ENCODE results near the gene H2BK1.

H2BK1 gene

GRCh38 chr7:151208253-151208862, 1.9 kb downstream of the H2BK1 start:
- DNase-seq = no peak
- in situ Hi-C loops (cut with HindIII; ENCODE audit: low pct_ligation_motif_present, low pct_unique_long_range_greater_than_20kb, low sequenced_read_pairs) = loop anchor here (5.0 kb wide), 1 partner anchor 61 kb away; no protein-coding TSS in a partner anchor

GRCh38 chr7:151207804-151208203, 2.5 kb downstream of the H2BK1 start:
- no peak for DNase-seq
- in situ Hi-C loops (cut with HindIII; ENCODE audit: low pct_ligation_motif_present, low pct_unique_long_range_greater_than_20kb, low sequenced_read_pairs) = loop anchor here (5.0 kb wide), 1 partner anchor 61 kb away; no protein-coding TSS in a partner anchor

- DNase-seq = no peak
- in situ Hi-C loops (cut with HindIII; ENCODE audit: low pct_ligation_motif_present, low pct_unique_long_range_greater_than_20kb, low sequenced_read_pairs) = loop anchor here (5.0 kb wide), 1 partner anchor 60 kb away; no protein-coding TSS in a partner anchor
Measured at GRCh38 chr7:151207315-151207714, 3.0 kb downstream of the H2BK1 start.

- DNase-seq = no peak
Measured at GRCh38 chr7:151206914-151207313, 3.4 kb downstream of the H2BK1 start.

GRCh38 chr7:151205730-151206129, 4.6 kb downstream of the H2BK1 start:
- in situ Hi-C loops (cut with HindIII; ENCODE audit: low pct_ligation_motif_present, low pct_unique_long_range_greater_than_20kb, low sequenced_read_pairs) = loop anchor here (5.0 kb wide), 1 partner anchor 58 kb away; no protein-coding TSS in a partner anchor
- no peak for DNase-seq

More at GRCh38 chr7:151206914-151207313, 3.4 kb downstream of the H2BK1 start:
- in situ Hi-C loops (cut with HindIII; ENCODE audit: low pct_ligation_motif_present, low pct_unique_long_range_greater_than_20kb, low sequenced_read_pairs) = loop anchor here (5.0 kb wide), 1 partner anchor 60 kb away; no protein-coding TSS in a partner anchor

GRCh38 chr7:151204383-151205032, 5.8 kb downstream of the H2BK1 start:
- in situ Hi-C loops (cut with HindIII; ENCODE audit: low pct_ligation_motif_present, low pct_unique_long_range_greater_than_20kb, low sequenced_read_pairs) = loop anchor here (5.0 kb wide), 1 partner anchor 57 kb away; no protein-coding TSS in a partner anchor
- no peak for DNase-seq

GRCh38 chr7:151202836-151203235, 7.5 kb downstream of the H2BK1 start:
- in situ Hi-C loops (cut with HindIII; ENCODE audit: low pct_ligation_motif_present, low pct_unique_long_range_greater_than_20kb, low sequenced_read_pairs) = no loop called here
- no peak for DNase-seq

- DNase-seq = no peak
- in situ Hi-C loops (cut with HindIII; ENCODE audit: low pct_ligation_motif_present, low pct_unique_long_range_greater_than_20kb, low sequenced_read_pairs) = no loop called here
Measured at GRCh38 chr7:151201751-151202150, 8.5 kb downstream of the H2BK1 start.

GRCh38 chr7:151201344-151201743, 8.9 kb downstream of the H2BK1 start:
- in situ Hi-C loops (cut with HindIII; ENCODE audit: low pct_ligation_motif_present, low pct_unique_long_range_greater_than_20kb, low sequenced_read_pairs) = no loop called here
- DNase-seq = no peak

GRCh38 chr7:151198945-151199848, 11.1 kb downstream of the H2BK1 start:
- DNase-seq = no peak
- in situ Hi-C loops (cut with HindIII; ENCODE audit: low pct_ligation_motif_present, low pct_unique_long_range_greater_than_20kb, low sequenced_read_pairs) = no loop called here

GRCh38 chr7:151197932-151198331, 12.4 kb downstream of the H2BK1 start:
- no peak for DNase-seq
- in situ Hi-C loops (cut with HindIII; ENCODE audit: low pct_ligation_motif_present, low pct_unique_long_range_greater_than_20kb, low sequenced_read_pairs) = no loop called here

GRCh38 chr7:151195616-151196450, 14.5 kb downstream of the H2BK1 start:
- DNase-seq = no peak
- in situ Hi-C loops (cut with HindIII; ENCODE audit: low pct_ligation_motif_present, low pct_unique_long_range_greater_than_20kb, low sequenced_read_pairs) = no loop called here

GRCh38 chr7:151194188-151194587, 16.1 kb downstream of the H2BK1 start:
- in situ Hi-C loops (cut with HindIII; ENCODE audit: low pct_ligation_motif_present, low pct_unique_long_range_greater_than_20kb, low sequenced_read_pairs) = no loop called here

GRCh38 chr7:151193203-151193978, 16.9 kb downstream of the H2BK1 start:
- DNase-seq = no peak
- in situ Hi-C loops (cut with HindIII; ENCODE audit: low pct_ligation_motif_present, low pct_unique_long_range_greater_than_20kb, low sequenced_read_pairs) = no loop called here

More at GRCh38 chr7:151194188-151194587, 16.1 kb downstream of the H2BK1 start:
- DNase-seq = no peak

GRCh38 chr7:151192002-151192539, 18.2 kb downstream of the H2BK1 start:
- in situ Hi-C loops (cut with HindIII; ENCODE audit: low pct_ligation_motif_present, low pct_unique_long_range_greater_than_20kb, low sequenced_read_pairs) = no loop called here
- no peak for DNase-seq

- DNase-seq = no peak
- in situ Hi-C loops (cut with HindIII; ENCODE audit: low pct_ligation_motif_present, low pct_unique_long_range_greater_than_20kb, low sequenced_read_pairs) = no loop called here
Measured at GRCh38 chr7:151191544-151191943, 18.7 kb downstream of the H2BK1 start.

- no peak for DNase-seq
- in situ Hi-C loops (cut with HindIII; ENCODE audit: low pct_ligation_motif_present, low pct_unique_long_range_greater_than_20kb, low sequenced_read_pairs) = no loop called here
Measured at GRCh38 chr7:151189038-151189437, 21.2 kb downstream of the H2BK1 start.
